Panc1 (cell line): ENCODE results near the gene EIF4G3. TPM values are rescaled to one million over a fixed set of nuclear protein-coding genes. Genes with fewer than 3 reads are reported as not detected.
"Not testable (repeated sequence)": the region's sequence is repeated elsewhere in the genome, so short reads cannot be mapped to it uniquely, and the experiment has no call there.

Experiments used
- ATAC-seq: fragments of 200-7000 bp; cut with Tn5 transposase; 2 replicates; pipeline ENCODE4 v1.9.1; 2020; ENCODE audit warnings: mild to moderate bottlenecking, moderate library complexity
- BruUV-seq: library from RNA; stranded (reverse); fragments of 400-500 nt; replicated peaks from 2 replicates; lab custom pipeline; 2021; lab: Mats Ljungman, UMichigan
- CTCF ChIA-PET: fragments of 300-600 bp; sonication (Branson Sonifier 250); formaldehyde crosslinking; loops from one replicate; lab custom pipeline; 2022; ENCODE audit warnings: antibody characterized with exemption; lab: Charles Lee
- POLR2A ChIA-PET: fragments of 300-600 bp; sonication (Branson Sonifier 250); formaldehyde crosslinking; loops from one replicate; lab custom pipeline; 2022; ENCODE audit warnings: antibody characterized with exemption; lab: Charles Lee
- DNase-seq: peaks from one replicate; pipeline ENCODE4 v3.0.0-alpha.2; 2010; ENCODE audit warnings: low read depth, low spot score
- H3K27ac ChIP-seq: 2 replicates; pipeline ENCODE4 v1.5.1; 2011; ENCODE audit warnings: mild to moderate bottlenecking, low read length, inconsistent platforms
- H3K27me3 ChIP-seq: fragments of 200-500 bp; sonication (Bioruptor generic); 2 replicates; pipeline ENCODE4 v1.6.0; 2014; ENCODE audit warnings: low read length, inconsistent platforms; ENCODE audit not compliant: control insufficient read depth, insufficient read depth
- H3K36me3 ChIP-seq: fragments of 200-500 bp; sonication (Bioruptor generic); 2 replicates; pipeline ENCODE4 v1.5.1; 2014; ENCODE audit warnings: inconsistent platforms, mild to moderate bottlenecking, low read length, moderate library complexity; ENCODE audit not compliant: control insufficient read depth, insufficient read depth
- H3K4me1 ChIP-seq: 2 replicates; pipeline ENCODE4 v1.5.1; 2011; ENCODE audit warnings: inconsistent platforms, mild to moderate bottlenecking, low read length, moderate library complexity; ENCODE audit not compliant: control insufficient read depth, insufficient read depth
- H3K4me3 ChIP-seq, 2 experiments: 2 replicates each; pipeline ENCODE4 v1.5.1; 2011 to 2012; ENCODE audit warnings: low read depth in 2 of 2, low read length in 2 of 2, mild to moderate bottlenecking in 2 of 2, inconsistent platforms in 1 of 2, moderate library complexity in 1 of 2
- H3K9me3 ChIP-seq: fragments of 200-500 bp; sonication (Bioruptor generic); 2 replicates; pipeline ENCODE4 v1.5.1; 2014; ENCODE audit warnings: low read depth, mild to moderate bottlenecking, inconsistent platforms, low read length, moderate library complexity; ENCODE audit not compliant: control insufficient read depth, insufficient read depth
- CTCF ChIP-seq: fragments of 450-650 bp; IDR thresholded peaks from 2 replicates; pipeline ENCODE4 v1.5.1; 2017; ENCODE audit warnings: mild to moderate bottlenecking
- POLR2AphosphoS5 ChIP-seq: IDR thresholded peaks from 2 replicates; pipeline ENCODE4 v1.6.1; 2012; ENCODE audit warnings: mild to moderate bottlenecking, low read depth, low read length, moderate library complexity
- REST ChIP-seq, 2 experiments: IDR thresholded peaks; 2 replicates each; pipeline ENCODE4 v1.6.1; 2011 to 2012; ENCODE audit warnings: low read depth in 2 of 2, control low read depth in 1 of 2, low read length in 1 of 2, mild to moderate bottlenecking in 1 of 2, moderate library complexity in 1 of 2; ENCODE audit not compliant: insufficient read depth in 1 of 2
- SIN3A ChIP-seq: IDR thresholded peaks from 2 replicates; pipeline ENCODE4 v1.6.1; 2012; ENCODE audit warnings: low read depth, mild to moderate bottlenecking, low read length, moderate library complexity, borderline replicate concordance; ENCODE audit not compliant: insufficient read depth
- TCF7L2 ChIP-seq: IDR thresholded peaks from 2 replicates; pipeline ENCODE4 v1.6.1; 2011; ENCODE audit warnings: mild to moderate bottlenecking, low read depth, low read length, inconsistent platforms
- in situ Hi-C: cut with HindIII; loops from 2 replicates; pipeline ENCODE4 v1.10.0; 2016; ENCODE audit warnings: low sequenced_read_pairs, low pct_unique_long_range_greater_than_20kb
- intact Hi-C: fragments of 100-400 bp; cut with micrococcal nuclease; formaldehyde crosslinking; loops from one replicate; pipeline ENCODE4 v1.10.0; 2022; ENCODE audit not compliant: unreplicated experiment
- total RNA-seq: library from RNA; stranded (reverse); gene quantifications from one replicate; pipeline ENCODE4 v1.2.1, GENCODE V29; 2021; ENCODE audit not compliant: unreplicated experiment

Gene EIF4G3
- total RNA-seq, 1 experiment from 2014 or later = 78.6 TPM

- no peak overlapping the region for H3K27ac ChIP-seq
- TF ChIP-seq TCF7L2 (no peak), POLR2AphosphoS5 (no peak), SIN3A (no peak), CTCF (no peak), REST (IDR thresholded peaks at IDR 0.05; ENCODE audit: insufficient read depth in 1 of 2, low read depth in 2 of 2, low read length in 1 of 2) (no peak)
- 0 out of 2 replicates have a peak, but pooled peaks have one; percentile 46 for ATAC-seq
- no peak for DNase-seq
- H3K4me3 ChIP-seq = no peak overlapping the region
- H3K27me3 ChIP-seq = no peaks in the 10 kb centered on the region
- POLR2A ChIA-PET = interaction anchor here (0.6 kb wide), 1 partner anchor 25 kb away, joined by 7 read pairs; no protein-coding TSS in a partner anchor
- in situ Hi-C loops (no loop called here), intact Hi-C loops (no loop called here)
- BruUV-seq = no TSS peak
- H3K4me1 ChIP-seq = no peaks in the 10 kb centered on the region
- H3K9me3 ChIP-seq = no peaks in the 10 kb centered on the region
- no peaks in the 10 kb centered on the region for H3K36me3 ChIP-seq
- CTCF ChIA-PET = no interaction called here
These were observed 7.6 kb upstream of the EIF4G3 start for GRCh38 chr1:21184276-21184675.

- ChIA-PET CTCF (no interaction called here), POLR2A (interaction anchor here (1.0 kb wide), 1 partner anchor 396 kb away, joined by 16 read pairs; the partner anchor contains the start of gene HP1BP3)
- ATAC-seq (peak; percentile 46; the same call in 1 of the 2 replicates), DNase-seq (no peak)
- in situ Hi-C loops = no loop called here
- no peaks in the 10 kb centered on the region for H3K4me1 ChIP-seq
- BruUV-seq = no TSS peak
- TF ChIP-seq POLR2AphosphoS5 (no peak), SIN3A (no peak), TCF7L2 (no peak), CTCF (no peak), REST (IDR thresholded peaks at IDR 0.05; ENCODE audit: insufficient read depth in 1 of 2, low read depth in 2 of 2, low read length in 1 of 2) (no peak)
- H3K36me3 ChIP-seq = no peaks in the 10 kb centered on the region
- no peaks in the 10 kb centered on the region for H3K27me3 ChIP-seq
- intact Hi-C loops = no loop called here
- no peak overlapping the region for H3K4me3 ChIP-seq
- no peaks in the 10 kb centered on the region for H3K9me3 ChIP-seq
- H3K27ac ChIP-seq = no peak overlapping the region
These were observed 5.6 kb upstream of the EIF4G3 start for GRCh38 chr1:21182181-21182731.

GRCh38 chr1:21178271-21178670 lies 1.6 kb upstream of the EIF4G3 start:
- in situ Hi-C loops, POLR2A ChIA-PET: not testable (repeated sequence)

More at GRCh38 chr1:21178271-21178670, 1.6 kb upstream of the EIF4G3 start:
- H3K4me1 ChIP-seq = peaks cover 10% of the 10 kb centered on the region; the same call in 1 of the 2 replicates
- BruUV-seq, H3K36me3 ChIP-seq, intact Hi-C loops, H3K4me3 ChIP-seq, H3K9me3 ChIP-seq, ATAC-seq, DNase-seq, CTCF ChIA-PET, H3K27ac ChIP-seq, H3K27me3 ChIP-seq: not testable (repeated sequence)
